Keratinocyte (primary cell): Measurements from ENCODE around the gene ADAM22. TPM values are rescaled to one million over a fixed set of nuclear protein-coding genes. Genes with fewer than 3 reads are reported as not detected.

ENCODE experiments used
- DNase-seq: peaks from one replicate; pipeline ENCODE4 v3.0.0-alpha.2; 2011; ENCODE audit warnings: low read depth, missing footprints, low spot score
- FAIRE-seq: peaks from 2 replicates; lab custom pipeline; 2011; peaks lifted over from hg19 to GRCh38; lab: Jason Lieb, UNC
- H2AFZ ChIP-seq: 2 replicates; pipeline ENCODE4 v1.6.0; 2012; ENCODE audit warnings: low read length, control low read depth, inconsistent platforms; ENCODE audit not compliant: control insufficient read depth
- H3K27ac ChIP-seq: 2 replicates; pipeline ENCODE4 v1.5.1; 2011; ENCODE audit warnings: low read length; ENCODE audit not compliant: control insufficient read depth, insufficient read depth
- H3K27me3 ChIP-seq: 3 replicates; pipeline ENCODE4 v1.6.0; 2011; ENCODE audit warnings: low read length; ENCODE audit not compliant: control insufficient read depth, insufficient read depth; ENCODE audit errors: extremely low read depth
- H3K36me3 ChIP-seq, 2 experiments: 2 replicates in 1 of 2; 3 replicates in 1 of 2; pipeline ENCODE4 v1.5.1; 2011; ENCODE audit warnings: low read length in 2 of 2, mild to moderate bottlenecking in 1 of 2; ENCODE audit not compliant: control insufficient read depth in 2 of 2, insufficient read depth in 2 of 2; ENCODE audit errors: extremely low read depth in 1 of 2
- H3K4me1 ChIP-seq: 3 replicates; pipeline ENCODE4 v1.5.1; 2011; ENCODE audit warnings: low read length; ENCODE audit not compliant: control insufficient read depth, insufficient read depth; ENCODE audit errors: extremely low read depth
- H3K4me2 ChIP-seq: 3 replicates; pipeline ENCODE4 v1.6.0; 2011; ENCODE audit warnings: low read depth, low read length; ENCODE audit not compliant: control insufficient read depth, insufficient read depth; ENCODE audit errors: extremely low read depth
- H3K4me3 ChIP-seq, 3 experiments: fragments of 200-600 bp in 1 of 3; sonication (generic) in 1 of 3; 2 replicates in 2 of 3; 3 replicates in 1 of 3; pipeline ENCODE4 v1.5.1; 2011 to 2016; ENCODE audit warnings: low read length in 3 of 3, mild to moderate bottlenecking in 3 of 3, control low read depth in 2 of 3, inconsistent platforms in 1 of 3, low read depth in 1 of 3, mixed read lengths in 1 of 3, mixed run types in 1 of 3, moderate library complexity in 1 of 3; ENCODE audit not compliant: control insufficient read depth in 2 of 3, insufficient read depth in 2 of 3; ENCODE audit errors: extremely low read depth in 1 of 3
- H3K79me2 ChIP-seq: 2 replicates; pipeline ENCODE4 v1.6.0; 2012; ENCODE audit warnings: low read length; ENCODE audit not compliant: control insufficient read depth, insufficient read depth
- H3K9ac ChIP-seq: 3 replicates; pipeline ENCODE4 v1.6.0; 2011; ENCODE audit warnings: low read length; ENCODE audit not compliant: control insufficient read depth, insufficient read depth; ENCODE audit errors: extremely low read depth
- H3K9me1 ChIP-seq: 3 replicates; pipeline ENCODE4 v1.6.0; 2011; ENCODE audit warnings: low read length; ENCODE audit not compliant: control insufficient read depth, insufficient read depth; ENCODE audit errors: extremely low read depth
- H3K9me3 ChIP-seq: 2 replicates; pipeline ENCODE4 v1.5.1; 2012; ENCODE audit warnings: low read depth, low read length; ENCODE audit not compliant: control insufficient read depth
- H4K20me1 ChIP-seq: 3 replicates; pipeline ENCODE4 v1.6.0; 2011; ENCODE audit warnings: low read length; ENCODE audit not compliant: control insufficient read depth, insufficient read depth; ENCODE audit errors: extremely low read depth
- EZH2 ChIP-seq: IDR thresholded peaks from one replicate; pipeline ENCODE4 v1.6.1; 2012; ENCODE audit warnings: inconsistent platforms, mild to moderate bottlenecking, low read length, moderate library complexity
- dilution Hi-C: fragments of 300-500 bp; cut with MboI; formaldehyde crosslinking; loops from one replicate; pipeline ENCODE4 v1.7.0; 2020; ENCODE audit warnings: low sequenced_read_pairs; ENCODE audit not compliant: extremely low pct_ligation_motif_present
- polyA plus RNA-seq, 5 experiments: library from polyadenylated mRNA; depleted of rRNA in 3 of 5; stranded (reverse) in 3 of 5; stranded (forward) in 1 of 5; unstranded in 1 of 5; fragments of >200 nt; gene quantifications; 1 replicate in 1 of 5; 2 replicates in 3 of 5; 3 replicates in 1 of 5; pipeline versions ENCODE4 v1.2.1 to v1.2.3, GENCODE V29; 2011 to 2012; ENCODE audit warnings: missing spikeins in 2 of 5, low read depth in 1 of 5, low replicate concordance in 1 of 5
- TF ChIP-seq, protein P1 (sequence below), 3 experiments: IDR thresholded peaks in 1 of 3; conservative IDR thresholded peaks in 1 of 3; optimal IDR thresholded peaks in 1 of 3; 2 replicates in 2 of 3; 3 replicates in 1 of 3; pipeline versions ENCODE3 to v1.5.1; 2011; ENCODE audit warnings: low read length in 3 of 3, mild to moderate bottlenecking in 3 of 3, moderate library complexity in 2 of 3, control low read depth in 1 of 3, inconsistent platforms in 1 of 3; ENCODE audit not compliant: insufficient read depth in 2 of 3; ENCODE audit errors: extremely low read depth in 1 of 3

The ADAM22 gene
- polyA plus RNA-seq, 1 donor (not counting 4 experiments of a cell fraction or from before 2014, with no cell fraction given): 0.07 TPM

DNA sequence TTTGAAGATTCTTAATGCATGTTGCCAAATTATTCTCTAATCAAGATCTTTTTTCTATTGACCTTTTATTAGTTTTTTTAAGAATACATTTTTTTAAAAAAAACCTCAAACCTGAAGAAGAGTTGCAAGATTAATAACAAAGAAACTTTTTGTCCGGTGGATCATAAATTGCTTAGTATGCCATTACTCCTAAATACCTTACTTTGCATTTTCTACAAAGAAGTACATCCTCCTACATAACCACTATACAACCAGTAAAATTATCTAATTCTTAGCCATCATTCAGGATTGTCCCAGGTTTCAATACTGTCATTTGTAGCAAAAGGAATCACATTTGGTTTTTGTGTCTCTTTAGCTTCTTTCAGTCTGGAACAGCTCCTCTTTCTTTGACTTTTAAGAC lies 207.9 kb downstream of the ADAM22 start:
- Histone ChIP-seq H3K9ac (no peak overlapping the region), H3K9me1 (no peaks in the 10 kb centered on the region), H3K9me3 (no peaks in the 10 kb centered on the region), H3K27me3 (no peaks in the 10 kb centered on the region), H3K36me3 (no peaks in the 10 kb centered on the region), H2AFZ (no peak overlapping the region), H4K20me1 (no peaks in the 10 kb centered on the region), H3K4me1 (no peaks in the 10 kb centered on the region), H3K4me2 (no peak overlapping the region), H3K4me3 (no peak overlapping the region), H3K79me2 (no peaks in the 10 kb centered on the region), H3K27ac (no peak overlapping the region)
- TF ChIP-seq, protein P1, sequence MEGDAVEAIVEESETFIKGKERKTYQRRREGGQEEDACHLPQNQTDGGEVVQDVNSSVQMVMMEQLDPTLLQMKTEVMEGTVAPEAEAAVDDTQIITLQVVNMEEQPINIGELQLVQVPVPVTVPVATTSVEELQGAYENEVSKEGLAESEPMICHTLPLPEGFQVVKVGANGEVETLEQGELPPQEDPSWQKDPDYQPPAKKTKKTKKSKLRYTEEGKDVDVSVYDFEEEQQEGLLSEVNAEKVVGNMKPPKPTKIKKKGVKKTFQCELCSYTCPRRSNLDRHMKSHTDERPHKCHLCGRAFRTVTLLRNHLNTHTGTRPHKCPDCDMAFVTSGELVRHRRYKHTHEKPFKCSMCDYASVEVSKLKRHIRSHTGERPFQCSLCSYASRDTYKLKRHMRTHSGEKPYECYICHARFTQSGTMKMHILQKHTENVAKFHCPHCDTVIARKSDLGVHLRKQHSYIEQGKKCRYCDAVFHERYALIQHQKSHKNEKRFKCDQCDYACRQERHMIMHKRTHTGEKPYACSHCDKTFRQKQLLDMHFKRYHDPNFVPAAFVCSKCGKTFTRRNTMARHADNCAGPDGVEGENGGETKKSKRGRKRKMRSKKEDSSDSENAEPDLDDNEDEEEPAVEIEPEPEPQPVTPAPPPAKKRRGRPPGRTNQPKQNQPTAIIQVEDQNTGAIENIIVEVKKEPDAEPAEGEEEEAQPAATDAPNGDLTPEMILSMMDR (optimal IDR thresholded peaks at IDR 0.05 in 1 of 3, IDR thresholded peaks at IDR 0.05 in 1 of 3, conservative IDR thresholded peaks at IDR 0.05 in 1 of 3; ENCODE audit: extremely low read depth in 1 of 3, insufficient read depth in 2 of 3, low read length in 3 of 3): no peak
- no peak for TF ChIP-seq EZH2
- dilution Hi-C loops: no loop called here
- DNase-seq (no peak), FAIRE-seq (no peak)

DNA sequence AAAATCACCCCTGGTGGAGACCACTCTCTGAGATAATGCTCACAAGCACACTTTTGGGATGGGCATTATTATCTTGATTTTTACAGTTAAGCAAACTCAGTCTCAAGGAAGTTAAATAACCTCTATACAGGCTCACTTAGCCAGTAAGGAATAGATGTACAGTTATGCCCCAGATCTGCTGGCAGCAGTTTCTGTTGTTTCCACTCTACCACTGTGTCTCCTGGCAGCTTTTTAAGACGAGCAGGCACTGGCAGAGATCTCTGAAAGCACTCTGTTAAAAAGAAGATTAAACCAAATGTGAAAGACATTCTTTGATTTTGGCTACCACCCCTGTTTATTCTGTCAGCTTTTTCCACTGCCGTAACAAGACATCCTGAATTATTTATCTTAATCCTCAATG lies 212.6 kb downstream of the ADAM22 start:
- no peaks in the 10 kb centered on the region for H3K9me3 ChIP-seq
- no peak overlapping the region for H2AFZ ChIP-seq
- DNase-seq (no peak), FAIRE-seq (no peak)
- no peak overlapping the region for H3K4me2 ChIP-seq
- no peaks in the 10 kb centered on the region for H3K79me2 ChIP-seq
- H3K9me1 ChIP-seq: no peaks in the 10 kb centered on the region
- no peak overlapping the region for H3K9ac ChIP-seq
- peaks cover 2% of the 10 kb centered on the region for H3K27me3 ChIP-seq
- no peaks in the 10 kb centered on the region for H3K4me1 ChIP-seq
- dilution Hi-C loops: no loop called here
- no peaks in the 10 kb centered on the region for H3K36me3 ChIP-seq
- no peak overlapping the region for H3K27ac ChIP-seq
- no peak overlapping the region for H3K4me3 ChIP-seq
- TF ChIP-seq EZH2: no peak
- TF ChIP-seq, protein P1 (optimal IDR thresholded peaks at IDR 0.05 in 1 of 3, IDR thresholded peaks at IDR 0.05 in 1 of 3, conservative IDR thresholded peaks at IDR 0.05 in 1 of 3; ENCODE audit: extremely low read depth in 1 of 3, insufficient read depth in 2 of 3, low read length in 3 of 3): no peak
- no peaks in the 10 kb centered on the region for H4K20me1 ChIP-seq
